GM12873 (cell line): ENCODE results near the gene ARL4A.

ENCODE experiments used
- CTCF ChIP-seq: IDR thresholded peaks from 2 replicates; pipeline ENCODE4 v1.5.1; 2012; ENCODE audit warnings: low read depth, mild to moderate bottlenecking, moderate library complexity, low read length, control low read depth; ENCODE audit not compliant: insufficient read depth; ENCODE audit errors: missing control alignments

ARL4A gene

GRCh38 chr7:12713625-12714378, 26.4 kb downstream of the ARL4A start:
- no peak for TF ChIP-seq CTCF

GRCh38 chr7:12714379-12714737, 26.9 kb downstream of the ARL4A start:
- TF ChIP-seq CTCF = no peak

DNA sequence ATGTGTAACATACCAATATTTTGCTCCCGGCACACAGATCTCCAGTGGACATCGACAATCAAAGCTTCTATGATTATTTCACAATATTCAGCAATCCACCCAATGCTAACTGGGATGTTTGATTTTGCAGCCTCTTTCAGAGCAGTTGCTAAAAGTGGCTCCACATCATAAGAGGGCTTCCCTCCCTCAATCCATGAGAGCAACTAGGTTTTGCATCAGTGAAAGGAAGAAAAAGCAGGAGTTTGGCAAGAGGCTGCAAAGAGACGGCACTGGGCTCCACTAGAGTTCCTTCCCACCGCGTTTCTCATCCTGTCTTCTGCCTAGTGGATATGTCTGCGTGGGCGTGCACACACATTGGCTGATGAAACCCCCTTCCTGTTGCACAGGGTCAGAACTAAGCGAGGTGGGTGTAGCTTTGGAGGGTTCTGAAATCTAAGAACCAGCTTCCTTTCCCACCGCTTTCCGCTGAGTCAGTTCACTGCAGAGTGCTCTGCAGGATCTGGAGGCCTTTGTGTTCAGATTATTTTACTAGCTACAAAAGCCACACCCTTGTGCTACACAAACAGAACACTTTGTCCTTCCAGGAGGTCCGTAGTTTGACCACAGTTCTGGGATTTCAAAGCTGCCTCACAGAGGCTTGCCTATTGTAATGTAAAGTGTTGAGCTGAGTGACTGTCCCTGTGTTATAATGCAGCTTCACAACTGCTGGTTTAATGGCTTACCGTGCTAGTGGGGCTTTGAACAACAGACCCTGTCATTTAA, 28.1 kb downstream of the ARL4A start:
- no peak for TF ChIP-seq CTCF

DNA sequence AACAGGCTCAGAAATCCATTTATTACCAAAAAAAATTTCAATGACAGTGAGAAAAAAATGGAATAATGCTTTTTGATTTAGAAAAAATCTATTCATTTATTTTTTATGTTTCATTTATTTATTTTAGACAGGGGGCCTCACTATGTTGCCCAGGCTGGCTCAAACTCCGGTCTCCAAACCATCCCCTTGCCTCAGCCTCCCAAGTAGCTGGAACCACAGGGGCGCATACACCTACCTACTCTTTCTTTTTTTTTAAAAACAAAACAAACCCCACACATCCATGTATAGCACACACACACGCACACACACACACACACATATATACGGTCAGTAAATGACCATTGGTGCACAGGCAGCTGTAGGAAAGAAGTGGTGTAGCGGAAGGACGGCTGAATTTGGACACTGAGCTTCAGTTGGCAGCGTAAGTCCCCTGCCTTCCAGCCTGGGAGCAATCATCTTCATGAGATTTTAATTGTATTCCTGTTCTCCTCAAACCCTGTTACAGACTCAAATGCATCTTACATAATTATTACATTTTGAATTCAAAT, 28.8 kb downstream of the ARL4A start:
- TF ChIP-seq CTCF = no peak

GRCh38 chr7:12716722-12717121, 29.3 kb downstream of the ARL4A start:
- TF ChIP-seq CTCF = no peak

GRCh38 chr7:12719141-12719919, 31.9 kb downstream of the ARL4A start:
- no peak for TF ChIP-seq CTCF
